ENCODE measurements around the gene CCDC92.

DNA sequence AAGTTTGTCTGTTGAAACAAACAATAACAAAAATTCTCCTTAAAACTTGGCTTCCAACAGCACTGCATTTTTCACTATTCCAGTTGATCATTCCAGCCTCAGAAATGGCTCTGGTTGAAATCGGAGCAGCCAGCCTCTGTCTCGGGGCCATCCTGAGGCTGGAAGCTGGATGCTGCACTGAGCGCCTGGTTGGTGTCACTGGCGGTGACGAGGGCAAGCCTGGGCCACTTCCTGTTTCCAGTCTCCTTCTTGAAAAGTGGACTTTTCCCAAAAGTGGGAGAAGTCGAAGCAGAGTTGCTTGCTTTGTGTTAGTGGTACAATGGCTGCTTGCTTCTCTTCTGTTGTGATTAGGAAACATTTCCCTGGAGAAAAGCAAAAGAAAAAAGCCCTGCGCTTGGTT is 48.7 kb downstream of the CCDC92 start:
- TF ChIP-seq POLR2A (IDR thresholded peaks at IDR 0.05): no peak
- TF ChIP-seq, protein P1, sequence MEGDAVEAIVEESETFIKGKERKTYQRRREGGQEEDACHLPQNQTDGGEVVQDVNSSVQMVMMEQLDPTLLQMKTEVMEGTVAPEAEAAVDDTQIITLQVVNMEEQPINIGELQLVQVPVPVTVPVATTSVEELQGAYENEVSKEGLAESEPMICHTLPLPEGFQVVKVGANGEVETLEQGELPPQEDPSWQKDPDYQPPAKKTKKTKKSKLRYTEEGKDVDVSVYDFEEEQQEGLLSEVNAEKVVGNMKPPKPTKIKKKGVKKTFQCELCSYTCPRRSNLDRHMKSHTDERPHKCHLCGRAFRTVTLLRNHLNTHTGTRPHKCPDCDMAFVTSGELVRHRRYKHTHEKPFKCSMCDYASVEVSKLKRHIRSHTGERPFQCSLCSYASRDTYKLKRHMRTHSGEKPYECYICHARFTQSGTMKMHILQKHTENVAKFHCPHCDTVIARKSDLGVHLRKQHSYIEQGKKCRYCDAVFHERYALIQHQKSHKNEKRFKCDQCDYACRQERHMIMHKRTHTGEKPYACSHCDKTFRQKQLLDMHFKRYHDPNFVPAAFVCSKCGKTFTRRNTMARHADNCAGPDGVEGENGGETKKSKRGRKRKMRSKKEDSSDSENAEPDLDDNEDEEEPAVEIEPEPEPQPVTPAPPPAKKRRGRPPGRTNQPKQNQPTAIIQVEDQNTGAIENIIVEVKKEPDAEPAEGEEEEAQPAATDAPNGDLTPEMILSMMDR (IDR thresholded peaks at IDR 0.05): no peak

All from testis (tissue), 2 donors.